ENCODE measurements around the gene CA14. TPM values are rescaled to one million over a fixed set of nuclear protein-coding genes. Genes with fewer than 3 reads are reported as not detected.
"Not testable (repeated sequence)": the region's sequence is repeated elsewhere in the genome, so short reads cannot be mapped to it uniquely, and the experiment has no call there.

Gene CA14
- total and polyA plus RNA-seq, 2 experiments from 2014 or later: 41.3 to 47.4 TPM

GRCh38 chr1:150227228-150227627 is 30.3 kb upstream of the CA14 start (continued):
- TF ChIP-seq ZNF462 (CRISPR knock-in tag; IDR thresholded peaks at IDR 0.05) (no peak), POLR2AphosphoS5 (IDR thresholded peaks at IDR 0.05; ENCODE audit: low read depth) (no peak), EZH2 (IDR thresholded peaks at IDR 0.05; ENCODE audit: low read depth, unreplicated experiment) (no peak), ETS1 (IDR thresholded peaks at IDR 0.05) (no peak), EZH2phosphoT487 (IDR thresholded peaks at IDR 0.05; ENCODE audit: unreplicated experiment) (no peak), NANOG (IDR thresholded peaks at IDR 0.05; ENCODE audit: borderline replicate concordance) (no peak), ZNF114 (CRISPR knock-in tag; IDR thresholded peaks at IDR 0.05) (no peak), CTCF (conservative IDR thresholded peaks at IDR 0.05; ENCODE audit: low read depth in 2 of 2) (no peak), STAT1 (IDR thresholded peaks at IDR 0.05; ENCODE audit: unreplicated experiment) (no peak)

- H3K27me3 Mint-ChIP-seq (ENCODE audit: insufficient read depth, low read depth, poor library complexity); H3K4me1 Mint-ChIP-seq: not testable (repeated sequence)
Measured at GRCh38 chr1:150228246-150228645, 29.3 kb upstream of the CA14 start.

GRCh38 chr1:150232921-150233320 is 24.7 kb upstream of the CA14 start:
- H3K27ac Mint-ChIP-seq; H3F3A ChIP-seq (replicated peaks; ENCODE audit: low read depth); H3K27me3 Mint-ChIP-seq (ENCODE audit: insufficient read depth, low read depth, poor library complexity); H3K4me3 ChIP-seq; H3K36me3 ChIP-seq (ENCODE audit: insufficient read depth); DNase-seq (ENCODE audit: low spot score); H3K27ac ChIP-seq (ENCODE audit: low read depth); H3K9me3 Mint-ChIP-seq; H3K4me2 ChIP-seq; H3K9me2 ChIP-seq (ENCODE audit: insufficient read depth); H2AFZ ChIP-seq; ATAC-seq; H3K27me3 ChIP-seq (ENCODE audit: insufficient read depth): not testable (repeated sequence)
- H3K4me3 Mint-ChIP-seq: peak overlapping the region; percentile 33; the same call in 1 of the 3 replicates
- Histone ChIP-seq H4K20me1 (replicated peaks; ENCODE audit: insufficient read depth) (peaks cover 12% of the 10 kb centered on the region; the same call in 1 of the 2 replicates), H3K79me2 (replicated peaks; ENCODE audit: insufficient read depth) (peaks cover 65% of the 10 kb centered on the region), H3K4me1 (ENCODE audit: insufficient read depth) (peaks cover 15% of the 10 kb centered on the region)
- H3K36me3 Mint-ChIP-seq (ENCODE audit: low read depth): peaks cover 37% of the 10 kb centered on the region
- peaks cover 17% of the 10 kb centered on the region for H3K4me1 Mint-ChIP-seq

More at GRCh38 chr1:150228246-150228645, 29.3 kb upstream of the CA14 start:
- not testable (repeated sequence) for H3K27me3 ChIP-seq (ENCODE audit: insufficient read depth); ATAC-seq; DNase-seq (ENCODE audit: low spot score); H4K20me1 ChIP-seq (replicated peaks; ENCODE audit: insufficient read depth); H3K9me3 Mint-ChIP-seq; H3K4me1 ChIP-seq (ENCODE audit: insufficient read depth); H3K27ac Mint-ChIP-seq; H2AFZ ChIP-seq; H3K4me3 ChIP-seq; H3K4me2 ChIP-seq; H3K9me2 ChIP-seq (ENCODE audit: insufficient read depth); H3K4me3 Mint-ChIP-seq; H3K27ac ChIP-seq (ENCODE audit: low read depth)
- Histone ChIP-seq H3K36me3 (ENCODE audit: insufficient read depth) (peaks cover 50% of the 10 kb centered on the region), H3K79me2 (replicated peaks; ENCODE audit: insufficient read depth) (peaks cover 46% of the 10 kb centered on the region), H3F3A (replicated peaks; ENCODE audit: low read depth) (peaks cover 24% of the 10 kb centered on the region; the same call in 1 of the 2 replicates)
- peaks cover 80% of the 10 kb centered on the region for H3K36me3 Mint-ChIP-seq (ENCODE audit: low read depth)
